GM12801 (cell line): Measurements from ENCODE around the gene PABPN1L.

Experiments used
- CTCF ChIP-seq: IDR thresholded peaks from one replicate; pipeline ENCODE4 v1.5.1; 2011; ENCODE audit warnings: control low read depth; ENCODE audit not compliant: insufficient read length; ENCODE audit errors: extremely low read depth

Gene PABPN1L

GRCh38 chr16:88846088-88846487 lies 20.4 kb downstream of the PABPN1L start:
- no peak for TF ChIP-seq CTCF

- TF ChIP-seq CTCF, result no peak
Observed at GRCh38 chr16:88844419-88845036, 21.9 kb downstream of the PABPN1L start.

GRCh38 chr16:88843256-88843655 lies 23.2 kb downstream of the PABPN1L start:
- TF ChIP-seq CTCF, result no peak

GRCh38 chr16:88842806-88843205 lies 23.7 kb downstream of the PABPN1L start:
- TF ChIP-seq CTCF, result no peak

GRCh38 chr16:88842308-88842756 lies 24.1 kb downstream of the PABPN1L start:
- no peak for TF ChIP-seq CTCF

- no peak for TF ChIP-seq CTCF
Observed at GRCh38 chr16:88841521-88842307, 24.7 kb downstream of the PABPN1L start.

GRCh38 chr16:88840600-88841215 lies 25.8 kb downstream of the PABPN1L start:
- TF ChIP-seq CTCF, result no peak
